DOHH2 (cell line): ENCODE measurements around the gene ASB1.

Source experiments
- CTCF ChIP-seq: fragments of 200-600 bp; sonication (generic); IDR thresholded peaks from one replicate; pipeline ENCODE4 v1.5.1; 2014; ENCODE audit warnings: antibody characterized with exemption, mild to moderate bottlenecking, low read depth, low read length; ENCODE audit not compliant: poor library complexity, severe bottlenecking
- EZH2phosphoT487 ChIP-seq: fragments of 200-600 bp; sonication (generic); IDR thresholded peaks from 2 replicates; pipeline ENCODE4 v1.6.1; 2017; ENCODE audit warnings: borderline replicate concordance, mild to moderate bottlenecking, antibody characterized with exemption, low read length, moderate library complexity, mixed read lengths

- TF ChIP-seq CTCF (no peak), EZH2phosphoT487 (no peak)
Measured at GRCh38 chr2:238388794-238389193, 37.9 kb upstream of the ASB1 start.
